ENCODE measurements around the gene FBXO44.
A peak's percentile ranks its signal among the peaks of the same experiment; 100 is the strongest.

Gene FBXO44

DNA sequence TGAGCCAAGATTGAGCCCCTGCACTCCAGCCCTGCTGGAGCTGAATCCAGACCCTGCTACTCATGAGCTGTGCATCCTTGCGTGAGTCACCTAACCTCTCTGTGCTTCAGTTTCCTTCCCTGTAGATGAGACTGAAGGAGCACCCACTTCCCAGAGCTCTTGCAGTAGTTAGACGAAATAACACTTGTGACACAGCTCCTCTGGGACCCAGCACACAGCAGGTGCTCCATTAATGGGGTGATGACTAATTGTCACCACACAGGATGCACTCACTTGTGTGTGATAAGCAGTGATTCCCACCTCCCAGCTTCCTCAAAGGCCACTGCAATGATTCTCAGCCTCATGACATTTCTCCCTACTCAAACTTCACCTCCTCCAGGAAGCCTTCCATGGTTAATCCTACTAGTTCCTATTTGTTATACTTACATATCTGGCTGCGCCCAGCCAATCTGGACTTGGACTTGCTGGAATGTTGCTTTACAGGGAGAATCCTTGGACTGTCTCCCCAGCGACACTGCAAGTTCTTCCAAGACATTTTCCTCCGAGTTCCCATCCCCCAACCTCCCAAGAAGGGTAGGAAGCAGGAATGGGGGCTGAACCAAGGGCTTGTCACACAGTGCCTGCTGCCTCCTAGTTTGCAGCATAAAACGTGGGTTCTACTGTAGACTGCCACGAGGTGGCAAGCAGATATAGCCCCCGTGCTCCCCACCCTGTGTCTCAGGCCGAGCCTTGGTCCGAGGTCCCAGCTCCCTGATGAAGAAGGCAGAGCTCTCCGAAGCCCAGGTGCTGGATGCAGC lies 54.1 kb downstream of the FBXO44 start:
- peak; percentile 8 for DNase-seq (ENCODE audit: low spot score)

DNA sequence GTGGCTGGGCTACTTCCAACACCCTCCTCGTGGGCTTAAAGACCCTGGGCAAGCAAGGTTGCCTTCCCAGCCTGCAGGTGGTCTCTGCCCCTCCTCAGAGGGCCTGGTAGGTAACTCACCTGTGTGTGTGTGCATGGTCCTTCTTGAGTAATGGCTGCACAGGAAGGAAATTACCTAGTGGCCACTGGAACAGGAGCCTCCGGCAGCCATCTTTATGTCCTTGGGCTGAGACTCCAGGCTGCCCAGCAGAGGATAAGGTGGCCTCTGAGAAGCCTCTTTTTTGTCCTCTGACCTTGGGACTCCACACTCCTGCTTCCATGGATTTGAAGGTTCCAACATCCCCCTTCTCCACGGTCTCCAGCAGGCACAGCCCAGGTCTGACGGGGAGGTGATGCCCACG lies 56.8 kb downstream of the FBXO44 start:
- no peak for DNase-seq (ENCODE audit: low spot score)

DNA sequence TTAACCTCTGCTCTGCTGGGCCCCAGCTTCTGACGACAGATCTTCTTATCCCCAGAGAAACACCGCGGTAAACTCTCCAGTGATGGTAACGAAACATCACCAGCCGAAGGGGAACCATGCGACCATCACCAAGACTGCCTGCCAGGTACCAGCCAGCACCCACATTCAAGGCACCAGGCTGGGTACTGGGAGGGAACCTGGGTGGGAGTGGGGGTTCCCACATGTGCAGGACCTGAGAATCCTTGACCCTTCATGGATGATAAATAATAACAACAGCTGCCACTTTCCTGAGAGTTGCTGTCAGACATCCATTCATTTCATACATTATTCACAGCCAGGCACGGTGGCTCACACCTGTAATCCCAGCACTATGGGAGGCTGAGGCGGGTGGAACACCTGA lies 57.6 kb downstream of the FBXO44 start:
- DNase-seq (ENCODE audit: low spot score) = no peak

Data from CD4-positive, alpha-beta T cell treated with Interleukin-2 at 100 ng/mL for 4 hours (primary cell).